Peyer's patch (tissue), 4 donors: ENCODE data around the gene C19orf33. TPM values are rescaled to one million over a fixed set of nuclear protein-coding genes. Genes with fewer than 3 reads are reported as not detected.

Source experiments
- DNase-seq, 3 donors: peaks; one replicate each; pipeline ENCODE4 v3.0.0-alpha.2; 2017 to 2019
- H3K27ac ChIP-seq, 4 donors: fragments of 200-600 bp; sonication (generic); one replicate each; pipeline ENCODE4 v1.5.1; 2016 to 2019
- H3K27me3 ChIP-seq, 2 donors: fragments of 200-600 bp; sonication (generic); one replicate each; pipeline ENCODE4 v1.5.1; 2019
- H3K36me3 ChIP-seq, 3 donors: fragments of 200-600 bp; sonication (generic); one replicate each; pipeline ENCODE4 v1.5.1; 2016 to 2019
- H3K4me1 ChIP-seq, 4 donors: fragments of 200-600 bp; sonication (generic); one replicate each; pipeline ENCODE4 v1.5.1; 2016 to 2019
- H3K4me3 ChIP-seq, 4 donors: fragments of 200-600 bp; sonication (generic); 1 replicate in 3 of 4; 2 replicates in 1 of 4; pipeline ENCODE4 v1.5.1; 2016 to 2019; ENCODE audit warnings: mild to moderate bottlenecking in 1 of 4
- H3K9me3 ChIP-seq, 4 donors: fragments of 200-600 bp; sonication (generic); one replicate each; pipeline ENCODE4 v1.5.1; 2016 to 2019; ENCODE audit warnings: mild to moderate bottlenecking in 1 of 4
- CTCF ChIP-seq, 6 experiments: fragments of 450-650 bp in 4 of 6; fragments of 200-600 bp in 2 of 6; sonication (generic) in 1 of 6; IDR thresholded peaks; one replicate each; pipeline ENCODE4 v1.5.1; 2017 to 2019; ENCODE audit warnings: antibody characterized with exemption in 6 of 6, mild to moderate bottlenecking in 3 of 6, moderate library complexity in 1 of 6
- POLR2A ChIP-seq, 2 donors: fragments of 450-650 bp; IDR thresholded peaks; one replicate each; pipeline ENCODE4 v1.5.1; 2017; ENCODE audit warnings: antibody characterized with exemption in 2 of 2, mild to moderate bottlenecking in 2 of 2, moderate library complexity in 2 of 2
- total RNA-seq, 4 donors: library from RNA; depleted of rRNA; stranded (reverse); fragments of >200 nt; gene quantifications; one replicate each; pipeline ENCODE4 v1.1.0, GENCODE V29; 2016

The C19orf33 gene
- total RNA-seq, 4 donors from 2014 or later = 39.6 to 444 (median 348) TPM

- H3K27ac ChIP-seq = peak overlapping the region in 2 of 4 donors; percentile 35 to 66
- H3K4me3 ChIP-seq = no peak overlapping the region
- H3K9me3 ChIP-seq = no peaks in the 10 kb centered on the region
- DNase-seq = no peak
- peaks cover 0 to 6% (median 0%) of the 10 kb centered on the region in 3 donors for H3K36me3 ChIP-seq
- TF ChIP-seq POLR2A (IDR thresholded peaks at IDR 0.05) = no peak
- no peak for TF ChIP-seq CTCF (IDR thresholded peaks at IDR 0.05)
- peaks cover 0 to 41% (median 0%) of the 10 kb centered on the region in 4 donors for H3K4me1 ChIP-seq
- H3K27me3 ChIP-seq = no peaks in the 10 kb centered on the region
Measured at GRCh38 chr19:38276942-38277517, 27.0 kb upstream of the C19orf33 start.

DNA sequence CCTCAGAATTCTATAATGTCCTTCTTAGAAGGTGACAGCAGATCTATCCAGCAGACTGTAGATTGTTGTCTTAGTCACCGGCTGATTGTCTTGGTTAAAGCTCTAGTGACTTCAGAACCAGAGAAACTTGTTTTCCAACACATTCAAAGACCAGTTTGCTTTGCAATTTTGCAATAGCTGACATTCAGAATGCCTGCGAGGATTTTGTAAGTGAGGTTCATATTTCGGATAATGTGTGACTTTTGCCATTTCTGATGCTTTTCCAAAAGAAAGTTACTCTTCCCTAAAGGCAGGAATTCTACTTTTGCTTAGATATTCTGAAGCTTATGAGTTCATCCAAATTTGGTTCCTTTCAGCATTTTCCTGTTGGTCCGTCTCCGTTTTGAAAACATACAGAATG, 26.5 kb upstream of the C19orf33 start:
- Histone ChIP-seq H3K27ac (peak overlapping the region in 3 of 4 donors; percentile 6 to 66 (median 35)), H3K9me3 (no peaks in the 10 kb centered on the region), H3K4me3 (no peak overlapping the region), H3K27me3 (no peaks in the 10 kb centered on the region), H3K36me3 (peaks cover 0 to 6% (median 0%) of the 10 kb centered on the region in 3 donors), H3K4me1 (peaks cover 0 to 35% (median 0%) of the 10 kb centered on the region in 4 donors)
- TF ChIP-seq POLR2A (IDR thresholded peaks at IDR 0.05) = no peak
- no peak for TF ChIP-seq CTCF (IDR thresholded peaks at IDR 0.05)
- DNase-seq = no peak

GRCh38 chr19:38277969-38278680, 25.9 kb upstream of the C19orf33 start:
- peaks cover 0 to 33% (median 0%) of the 10 kb centered on the region in 4 donors for H3K4me1 ChIP-seq
- H3K36me3 ChIP-seq = peaks cover 0 to 6% (median 0%) of the 10 kb centered on the region in 3 donors
- TF ChIP-seq CTCF (IDR thresholded peaks at IDR 0.05) = no peak
- peak in 1 of 2 donors; percentile 40 for TF ChIP-seq POLR2A (IDR thresholded peaks at IDR 0.05)
- H3K4me3 ChIP-seq = no peak overlapping the region
- no peaks in the 10 kb centered on the region for H3K27me3 ChIP-seq
- no peaks in the 10 kb centered on the region for H3K9me3 ChIP-seq
- DNase-seq = peak in 1 of 3 donors; percentile 60
- peak overlapping the region in 3 of 4 donors; percentile 6 to 66 (median 35) for H3K27ac ChIP-seq

- H3K27ac ChIP-seq = peak overlapping the region in 3 of 4 donors; percentile 6 to 66 (median 35)
- peaks cover 0 to 33% (median 0%) of the 10 kb centered on the region in 4 donors for H3K4me1 ChIP-seq
Measured at GRCh38 chr19:38278751-38279150, 25.3 kb upstream of the C19orf33 start.

More at GRCh38 chr19:38278751-38279150, 25.3 kb upstream of the C19orf33 start:
- no peaks in the 10 kb centered on the region for H3K9me3 ChIP-seq
- DNase-seq = no peak
- no peak overlapping the region for H3K4me3 ChIP-seq
- TF ChIP-seq POLR2A (IDR thresholded peaks at IDR 0.05) (no peak), CTCF (IDR thresholded peaks at IDR 0.05) (no peak)
- H3K27me3 ChIP-seq = no peaks in the 10 kb centered on the region
- peaks cover 0 to 6% (median 0%) of the 10 kb centered on the region in 3 donors for H3K36me3 ChIP-seq
